Stimulated activated CD4-positive, alpha-beta T cell treated with anti-CD3 and anti-CD28 coated beads, Interleukin-4, amount 100 ng/mL, for 4 hours (primary cell): Measurements from ENCODE around the gene RHOXF1.
"Not testable (repeated sequence)": the region's sequence is repeated elsewhere in the genome, so short reads cannot be mapped to it uniquely, and the experiment has no call there.

Experiments
- DNase-seq, 2 experiments: peaks; one replicate each; pipeline ENCODE4 v3.0.0-alpha.2; 2020

RHOXF1 gene

GRCh38 chrX:120077590-120077989, 38.1 kb downstream of the RHOXF1 start, which contains the start of gene RHOXF2B:
RHOXF2B (minus strand) TSS chrX:120077690; CDS start chrX:120077552, 138 bp downstream.
- not testable (repeated sequence) for DNase-seq

DNA sequence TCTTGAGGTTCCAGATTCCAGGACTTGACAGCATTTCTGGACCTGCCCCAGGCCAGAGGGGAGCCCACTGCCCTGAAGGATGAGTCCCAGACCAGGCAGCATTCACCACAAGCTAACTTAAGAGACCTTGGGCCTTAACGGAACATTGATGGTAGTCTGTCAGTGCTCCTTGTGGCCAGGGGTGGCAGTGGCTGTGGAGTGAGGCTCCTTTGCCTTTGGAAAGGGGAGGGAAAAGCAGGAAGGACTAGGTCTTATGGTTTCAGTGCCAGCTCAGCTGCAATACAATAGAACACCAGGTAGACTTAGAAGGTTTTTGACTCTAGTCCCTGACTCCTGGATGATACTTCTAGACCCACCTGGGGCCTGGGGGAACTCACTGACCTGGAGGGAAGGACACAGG, 49.5 kb downstream of the RHOXF1 start:
- DNase-seq = not testable (repeated sequence)
